GM18909 (cell line): ENCODE measurements around the gene ELMO2.

Experiments used
- ATAC-seq: cut with Tn5 transposase; IDR thresholded peaks from one replicate; pipeline ENCODE4 v1.9.1; 2021; ENCODE audit warnings: mild to moderate bottlenecking; ENCODE audit not compliant: unreplicated experiment, poor library complexity

ELMO2 gene

DNA sequence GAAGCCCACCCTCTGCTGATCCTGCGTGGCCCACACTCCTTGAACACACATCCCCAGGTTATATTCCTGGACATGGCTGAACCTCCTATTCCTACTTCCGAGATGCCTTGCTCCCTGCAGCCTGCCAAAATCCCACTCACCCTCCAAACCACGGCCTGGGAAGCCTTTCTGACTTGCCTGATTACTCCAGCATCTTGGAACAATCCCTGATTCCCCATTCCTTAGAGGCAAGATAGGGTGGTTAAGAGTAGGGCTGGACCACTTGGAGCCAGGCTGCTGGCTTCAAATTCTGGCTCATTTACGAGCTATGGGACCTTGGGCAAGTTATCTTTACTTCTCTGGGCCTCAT, 52.2 kb downstream of the ELMO2 start:
- no peak for ATAC-seq

DNA sequence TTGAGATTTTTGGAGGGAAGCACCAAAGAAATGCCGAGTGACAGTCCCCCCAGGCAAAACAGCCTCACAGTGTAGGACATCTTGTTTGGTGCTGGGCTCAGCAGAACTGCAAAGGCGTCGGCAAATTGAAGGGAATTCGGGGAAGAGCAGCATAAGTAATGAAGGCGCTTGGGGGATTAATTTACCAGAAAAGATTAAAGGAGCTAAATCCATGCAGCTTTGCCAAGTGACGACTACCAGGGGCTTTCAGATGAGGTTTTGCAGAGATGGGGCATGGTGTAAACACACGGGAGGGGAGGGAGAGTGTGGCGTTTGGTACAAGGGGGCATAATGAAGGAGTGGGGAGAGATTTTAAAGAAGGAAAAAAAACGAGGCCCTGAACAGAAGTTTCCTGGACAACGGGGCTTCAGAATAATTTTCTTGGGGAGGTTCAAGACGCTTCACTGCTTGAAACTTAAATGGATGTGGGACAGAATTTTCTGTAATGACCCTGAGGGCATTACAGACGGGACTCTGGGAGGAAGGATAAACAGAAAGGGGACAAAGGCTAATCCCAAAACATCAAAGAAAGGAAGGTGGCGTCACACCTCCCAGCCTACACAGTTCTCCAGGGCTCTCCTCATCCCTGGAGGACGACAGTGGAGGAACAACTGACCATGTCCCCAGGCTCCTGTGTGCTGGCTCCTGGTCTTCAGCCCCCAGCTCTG, 52.8 kb downstream of the ELMO2 start:
- ATAC-seq = no peak

DNA sequence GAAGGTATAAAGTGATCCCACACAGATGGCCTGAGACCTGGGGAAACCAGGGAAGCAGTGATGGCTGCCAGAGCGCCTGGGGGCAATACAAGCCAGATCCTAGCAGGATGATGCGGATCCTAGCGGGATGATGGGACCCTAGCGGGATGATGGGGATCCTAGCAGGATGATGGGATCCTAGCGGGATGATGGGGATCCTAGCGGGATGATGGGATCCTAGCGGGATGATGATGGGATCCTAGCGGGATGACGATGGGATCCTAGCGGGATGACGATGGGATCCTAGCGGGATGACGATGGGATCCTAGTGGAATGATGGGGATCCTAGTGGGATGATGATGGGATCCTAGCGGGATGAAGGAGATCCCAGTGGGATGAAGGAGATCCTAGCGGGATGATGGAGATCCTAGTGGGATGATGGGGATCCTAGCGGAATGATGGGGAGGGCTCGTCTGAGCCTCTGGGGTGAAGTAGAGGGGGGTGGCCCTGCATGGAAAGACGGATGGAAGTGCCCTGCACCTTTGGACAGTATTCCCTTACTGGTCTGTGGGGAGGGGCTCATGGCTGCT, 54.0 kb downstream of the ELMO2 start:
- ATAC-seq = no peak

DNA sequence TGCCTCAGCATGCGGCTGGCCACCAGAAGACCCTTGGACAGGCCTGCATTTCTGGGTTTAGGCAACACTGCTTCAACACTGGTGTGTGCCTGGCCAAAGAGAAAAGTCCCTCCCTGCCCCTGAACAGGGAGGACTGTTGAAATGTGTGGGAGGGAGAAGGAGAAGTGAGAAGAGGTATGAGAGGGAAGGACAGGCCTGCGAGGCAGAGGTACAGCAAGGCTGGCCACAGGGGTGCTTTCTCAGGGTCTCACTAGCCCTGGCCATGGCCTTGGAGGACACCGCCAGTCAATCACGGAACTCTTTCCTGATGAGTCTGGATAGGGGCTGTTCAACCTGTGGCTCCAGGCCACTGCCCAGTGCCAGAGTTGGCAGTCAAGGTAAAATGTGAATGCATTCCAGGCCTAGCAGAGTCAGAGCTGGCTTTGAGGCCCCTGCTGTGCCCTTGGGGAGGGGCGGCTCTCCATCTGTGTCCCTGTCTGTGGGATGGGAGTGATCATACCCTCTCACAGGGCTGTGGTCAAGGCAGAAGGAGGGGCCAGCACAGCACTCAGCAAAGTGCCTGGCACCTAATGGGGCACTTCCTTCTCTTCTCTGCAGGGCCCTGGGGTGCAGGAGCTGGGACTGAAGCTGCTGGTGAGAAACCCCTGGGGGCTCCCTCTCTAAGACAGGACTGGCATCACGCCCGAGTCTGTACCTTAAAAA, 54.9 kb downstream of the ELMO2 start:
- no peak for ATAC-seq

GRCh38 chr20:46350986-46351267, 55.5 kb downstream of the ELMO2 start:
- ATAC-seq = no peak

- no peak for ATAC-seq
Observed at GRCh38 chr20:46350201-46350985, 56.0 kb downstream of the ELMO2 start.

DNA sequence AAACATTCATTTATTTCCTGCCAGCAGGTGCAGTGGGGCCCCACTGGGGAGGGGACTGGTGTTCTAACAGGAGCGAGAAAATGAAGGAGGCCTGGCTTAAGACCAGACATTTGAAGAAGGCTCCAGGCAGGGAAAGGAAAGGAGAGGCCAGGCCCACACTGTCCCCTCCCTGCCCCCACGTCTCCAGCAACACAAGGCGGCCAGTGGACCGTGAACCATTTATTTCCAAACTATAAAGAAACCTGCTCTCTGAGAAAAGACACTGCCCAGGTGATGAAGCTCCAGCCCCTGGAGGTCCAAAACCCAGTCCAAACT, 56.7 kb downstream of the ELMO2 start:
- no peak for ATAC-seq

DNA sequence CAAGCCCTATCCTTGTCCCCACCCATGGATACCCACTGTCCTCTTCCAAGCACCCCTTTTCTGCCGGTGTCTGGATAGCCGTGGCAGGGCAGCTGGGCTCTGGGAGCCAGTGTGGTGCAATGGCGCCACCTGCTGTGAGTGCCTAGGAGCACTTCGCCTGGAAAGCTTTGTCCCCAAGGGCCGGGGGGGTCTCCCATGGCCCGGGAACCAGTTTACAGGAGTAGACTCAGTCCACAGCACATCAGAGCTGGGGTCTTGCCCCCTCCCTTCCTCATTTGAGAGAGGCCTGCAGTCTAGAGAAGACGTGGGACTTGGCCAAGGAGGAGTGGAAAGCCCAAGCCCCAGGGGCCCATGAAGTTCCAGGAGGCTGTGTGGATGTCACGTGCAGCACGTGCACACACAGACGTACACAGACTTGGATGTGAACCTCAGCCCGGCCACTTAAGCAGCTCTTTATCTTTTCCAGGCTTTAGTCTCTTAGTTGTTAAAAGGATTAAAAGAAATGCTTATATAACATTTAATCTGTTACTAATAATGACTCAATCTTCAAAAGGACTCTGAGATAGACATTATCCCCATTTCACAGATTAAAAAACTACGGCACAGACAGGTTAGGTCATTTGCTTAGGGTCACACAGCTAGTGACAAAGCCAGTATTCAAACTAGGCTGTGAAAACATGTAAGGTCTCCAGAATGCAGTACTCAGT, 57.2 kb downstream of the ELMO2 start:
- ATAC-seq = no peak

- no peak for ATAC-seq
Observed at GRCh38 chr20:46347841-46348803, 58.3 kb downstream of the ELMO2 start.

DNA sequence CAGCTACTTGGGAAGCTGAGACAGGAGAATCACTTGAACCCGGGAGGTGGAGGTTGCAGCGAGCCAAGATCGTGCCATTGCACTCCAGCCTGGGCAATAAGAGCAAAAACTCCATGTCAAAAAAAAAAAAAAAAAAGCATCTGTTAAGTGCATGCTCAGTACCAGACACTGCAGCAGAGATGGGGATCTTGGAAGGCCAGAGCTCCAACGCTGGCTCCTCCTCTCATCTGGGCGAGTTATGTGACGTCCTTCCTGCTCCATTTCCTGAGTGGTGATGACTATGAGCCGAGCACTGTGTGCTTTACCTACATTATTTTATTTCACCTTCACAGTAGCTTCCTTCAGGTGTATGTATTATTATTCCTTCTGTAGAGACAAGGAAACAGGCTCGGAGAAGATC, 59.6 kb downstream of the ELMO2 start:
- ATAC-seq = no peak

GRCh38 chr20:46344488-46345162, 61.8 kb downstream of the ELMO2 start:
- no peak for ATAC-seq

GRCh38 chr20:46343975-46344357, 62.4 kb downstream of the ELMO2 start:
- no peak for ATAC-seq

DNA sequence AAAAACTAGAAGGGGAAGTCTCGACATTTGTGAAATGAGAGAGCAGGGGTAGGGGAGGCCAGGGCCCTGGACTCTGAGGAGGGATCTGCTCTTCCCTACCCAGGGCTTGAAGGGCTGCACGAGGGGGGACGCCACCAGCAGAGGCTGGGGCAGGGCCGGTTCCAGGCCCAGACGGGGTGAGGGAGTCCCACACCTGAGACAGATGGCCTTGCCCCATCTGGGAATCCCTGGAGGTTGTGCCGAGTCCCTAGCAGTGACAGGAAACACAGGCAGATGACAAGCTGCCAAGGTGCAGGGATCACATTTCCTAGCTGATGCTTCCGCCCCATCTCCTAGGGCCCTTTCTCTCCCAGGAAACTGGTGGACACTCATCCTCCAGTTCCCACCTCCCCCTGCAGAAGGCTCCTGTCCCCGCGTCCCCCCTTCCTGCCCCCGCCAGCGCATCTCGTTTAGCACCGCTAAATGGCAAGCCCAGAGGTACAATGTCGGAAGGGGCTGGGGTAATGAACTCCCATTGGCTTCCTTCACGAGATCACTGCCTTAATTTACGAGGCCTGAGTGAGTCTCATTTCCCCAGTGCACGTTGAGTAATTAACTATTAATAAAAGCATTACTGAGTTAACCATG, 63.0 kb downstream of the ELMO2 start:
- ATAC-seq = no peak

DNA sequence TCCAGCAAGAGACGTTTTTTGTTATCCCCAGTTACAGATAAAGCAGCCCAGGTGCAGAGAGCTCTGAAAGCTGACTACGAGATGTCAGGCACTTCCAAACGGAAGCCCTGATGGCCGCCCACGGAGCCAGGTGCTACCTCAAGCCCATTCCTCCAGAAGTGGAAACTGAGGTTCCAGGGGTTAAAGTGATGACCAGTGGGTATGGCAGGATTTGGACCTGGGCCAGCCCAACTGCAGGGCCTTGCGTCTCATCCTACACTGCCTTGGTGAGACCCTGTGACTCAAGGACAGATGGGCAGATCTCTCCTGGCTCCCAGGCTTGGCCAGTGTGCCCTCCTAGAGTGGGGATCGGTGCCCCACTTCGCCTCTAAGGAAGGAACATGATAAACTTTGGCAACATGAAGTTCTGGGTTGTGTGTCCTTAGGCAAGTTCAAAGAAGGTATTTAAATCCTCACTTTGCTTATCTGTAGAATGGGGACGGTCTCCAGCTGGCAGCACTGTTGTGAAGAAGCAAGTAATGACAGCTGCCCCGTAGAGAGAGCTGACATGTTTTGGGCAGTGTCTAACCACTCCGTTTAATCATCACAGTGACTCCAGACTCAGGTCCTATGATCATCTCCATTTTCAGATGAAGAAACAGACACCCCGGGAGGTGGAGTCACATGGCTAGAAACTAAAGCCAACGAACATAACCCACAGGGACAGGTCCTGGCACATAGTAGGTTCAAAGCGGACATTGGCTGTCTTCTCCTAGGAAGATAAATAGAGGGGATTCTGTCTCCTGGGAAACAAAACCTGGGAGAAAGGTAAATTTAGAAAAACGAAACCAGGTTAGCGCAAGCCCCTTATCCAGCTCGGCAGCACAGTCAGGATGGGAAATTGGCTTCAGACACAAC, 63.7 kb downstream of the ELMO2 start:
- no peak for ATAC-seq

DNA sequence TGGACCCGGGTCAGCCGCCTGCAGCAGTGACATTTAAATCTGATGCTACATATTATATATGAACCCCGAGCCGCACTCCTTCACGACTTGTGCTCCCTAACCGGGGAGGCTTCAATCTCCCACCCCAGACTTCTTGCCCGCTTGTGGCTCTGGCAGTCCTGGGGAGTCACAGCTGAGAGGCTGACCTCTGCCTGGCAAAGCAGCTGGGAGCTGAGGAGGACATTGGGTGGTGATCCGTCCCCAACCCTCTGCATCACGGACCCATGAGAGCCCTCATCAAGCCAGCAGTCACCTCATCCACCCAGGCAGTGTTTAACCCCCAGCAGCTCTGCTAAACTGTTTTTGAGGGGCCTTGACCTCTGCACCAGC, 64.4 kb downstream of the ELMO2 start:
- ATAC-seq = no peak

- ATAC-seq = no peak
Observed at GRCh38 chr20:46341074-46342009, 65.1 kb downstream of the ELMO2 start.

DNA sequence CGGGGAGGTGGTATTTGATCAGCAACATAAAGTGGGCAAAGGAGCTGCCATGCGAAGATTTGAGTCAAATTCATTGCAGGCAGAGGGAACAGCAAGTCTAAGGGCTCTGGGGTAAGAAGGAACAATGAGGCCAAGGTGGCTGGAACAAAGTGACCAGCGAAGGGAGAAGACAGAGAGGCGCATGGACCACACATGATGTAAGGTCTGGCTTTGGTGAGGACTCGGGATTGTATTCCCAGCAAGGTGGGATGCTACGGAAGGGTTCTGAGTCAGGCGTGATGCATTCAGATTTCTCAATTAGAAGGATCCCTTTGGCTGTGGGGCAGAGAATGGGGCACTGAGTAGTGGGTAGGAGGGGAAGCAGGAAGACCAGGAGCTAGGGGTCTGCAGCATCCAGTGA, 67.4 kb downstream of the ELMO2 start:
- ATAC-seq = no peak
